Measurements from ENCODE around the gene HYAL3. TPM values are rescaled to one million over a fixed set of nuclear protein-coding genes. Genes with fewer than 3 reads are reported as not detected.

Gene HYAL3
- total and polyA plus RNA-seq, 2 of the 13 experiments (the other 11 are each of a cell fraction or from before 2014, with no cell fraction given): 5.5 to 10.4 TPM

- POLR2A ChIA-PET: interaction anchor here (0.8 kb wide), 1 partner anchor 10 kb away, joined by 3 read pairs; the partner anchor contains the start of genes HYAL3 and NAA80
- 96% methylated on average over 6 of the region's 6 CpGs for WGBS (ENCODE audit: low lambda C conversion rate)
- H3K9me3 ChIP-seq (ENCODE audit: low read length): no peaks in the 10 kb centered on the region
- CTCF ChIA-PET (ENCODE audit: low intra/inter-chr PET ratio, low total read pairs): no interaction called here
- H3K4me2 ChIP-seq (ENCODE audit: low read depth, low read length): no peak overlapping the region
- no peak overlapping the region for H3K9ac ChIP-seq (ENCODE audit: insufficient read depth, low read depth, low read length)
- no peak for DNase-seq (ENCODE audit: low spot score)
- H2AFZ ChIP-seq (ENCODE audit: low read length): no peak overlapping the region
- ATAC-seq: no peak
- in situ Hi-C loops (cut with HindIII; ENCODE audit: extremely low pct_ligation_motif_present, low pct_unique_long_range_greater_than_20kb): no loop called here
- H3K4me1 ChIP-seq (ENCODE audit: insufficient read depth, low read length): peaks cover 28% of the 10 kb centered on the region
- TF ChIP-seq ZFP41 (CRISPR knock-in tag; IDR thresholded peaks at IDR 0.05; ENCODE audit: borderline replicate concordance) (no peak), ZMYM2 (CRISPR knock-in tag; IDR thresholded peaks at IDR 0.05) (no peak), ZKSCAN5 (CRISPR knock-in tag; IDR thresholded peaks at IDR 0.05) (no peak), ZNF562 (CRISPR knock-in tag; IDR thresholded peaks at IDR 0.05; ENCODE audit: borderline replicate concordance) (no peak), ZNF777 (CRISPR knock-in tag; IDR thresholded peaks at IDR 0.05) (no peak), ZNF737 (CRISPR knock-in tag; IDR thresholded peaks at IDR 0.05; ENCODE audit: borderline replicate concordance) (no peak), NFE2L2 (IDR thresholded peaks at IDR 0.05; ENCODE audit: low read length) (no peak), HNRNPUL1 (IDR thresholded peaks at IDR 0.05; ENCODE audit: low read depth, low read length) (no peak), TBX3 (IDR thresholded peaks at IDR 0.05; ENCODE audit: borderline replicate concordance) (no peak), ZBTB10 (CRISPR knock-in tag; IDR thresholded peaks at IDR 0.05; ENCODE audit: borderline replicate concordance) (no peak), ZXDC (CRISPR knock-in tag; IDR thresholded peaks at IDR 0.05) (no peak), ZNF580 (CRISPR knock-in tag; IDR thresholded peaks at IDR 0.05; ENCODE audit: borderline replicate concordance, low read depth) (no peak), ZSCAN9 (CRISPR knock-in tag; IDR thresholded peaks at IDR 0.05; ENCODE audit: borderline replicate concordance) (no peak), MAX (IDR thresholded peaks at IDR 0.05) (no peak)
- no peaks in the 10 kb centered on the region for H3K27me3 ChIP-seq (ENCODE audit: control insufficient read depth in 1 of 2, insufficient read depth in 2 of 2, low read length in 2 of 2)
- no peaks in the 10 kb centered on the region for H4K20me1 ChIP-seq (ENCODE audit: insufficient read depth, low read length)
- H3K79me2 ChIP-seq (ENCODE audit: insufficient read depth, low read length): peaks cover 15% of the 10 kb centered on the region
- FAIRE-seq: no peak
- peaks cover 22 to 40% of the 10 kb centered on the region in 2 experiments for H3K36me3 ChIP-seq (replicated peaks in 1 of 2; ENCODE audit: control insufficient read depth in 1 of 2, insufficient read depth in 2 of 2, low read length in 2 of 2)
- H3K27ac ChIP-seq (ENCODE audit: extremely low read length, insufficient read depth, low read length): no peak overlapping the region
- no peak overlapping the region for H3K4me3 ChIP-seq (replicated peaks in 1 of 3; ENCODE audit: insufficient read depth in 1 of 3, low read depth in 2 of 3, low read length in 3 of 3)
- BruUV-seq (replicated peaks): no TSS peak
- intact Hi-C loops (cut with micrococcal nuclease; ENCODE audit: unreplicated experiment): no loop called here
Measured at GRCh38 chr3:50289130-50289529, 10.1 kb downstream of the HYAL3 start.
